HG03064 (cell line): ENCODE results near the gene KIRREL2.
"Not testable (repeated sequence)": the region's sequence is repeated elsewhere in the genome, so short reads cannot be mapped to it uniquely, and the experiment has no call there.

Experiments used
- ATAC-seq: cut with Tn5 transposase; IDR thresholded peaks from one replicate; pipeline ENCODE4 v1.9.1; 2021; ENCODE audit warnings: low read depth; ENCODE audit not compliant: unreplicated experiment

Gene KIRREL2

GRCh38 chr19:35895911-35896642, 39.4 kb downstream of the KIRREL2 start:
- no peak for ATAC-seq

GRCh38 chr19:35896643-35897040, 39.9 kb downstream of the KIRREL2 start:
- ATAC-seq = no peak

DNA sequence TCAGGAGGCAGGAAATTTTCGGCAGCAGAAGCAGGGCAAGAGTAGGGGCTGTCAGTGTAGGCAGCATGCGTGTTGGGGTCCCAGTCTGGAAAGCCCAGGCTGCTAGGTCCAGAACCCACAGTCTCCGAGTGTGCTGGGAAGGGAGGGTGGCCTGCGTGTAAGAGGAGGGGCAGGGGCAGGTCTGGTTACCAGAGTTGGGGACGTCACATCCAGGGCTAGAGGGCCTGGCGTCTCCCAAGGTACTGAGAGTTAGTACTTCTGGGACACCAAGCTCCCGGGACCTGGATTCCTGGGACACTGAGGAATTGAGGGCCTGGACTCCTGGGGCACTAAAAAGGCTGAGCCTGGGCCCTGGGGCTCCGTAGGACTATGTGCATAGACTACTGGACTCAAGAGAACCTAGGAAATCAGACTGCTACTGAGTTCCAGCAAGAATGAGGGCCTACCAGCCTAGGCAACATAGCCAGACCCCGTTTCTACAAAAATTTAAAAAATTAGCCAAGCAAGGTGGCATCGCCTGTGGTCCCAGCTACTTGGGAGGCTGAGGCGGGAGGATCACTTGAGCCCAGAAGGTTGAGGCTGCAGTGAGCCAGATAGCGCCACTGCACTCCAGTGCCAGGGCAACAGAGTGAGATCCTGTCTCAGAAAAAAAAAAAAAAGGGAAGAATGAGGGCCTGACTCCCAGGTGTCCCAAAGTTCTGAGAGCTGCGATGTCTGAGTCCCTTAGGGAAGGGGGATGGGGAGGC, 41.2 kb downstream of the KIRREL2 start:
- ATAC-seq = no peak

GRCh38 chr19:35898499-35898809, 41.7 kb downstream of the KIRREL2 start:
- ATAC-seq = no peak

GRCh38 chr19:35899547-35900214, 43.0 kb downstream of the KIRREL2 start:
- ATAC-seq = no peak

DNA sequence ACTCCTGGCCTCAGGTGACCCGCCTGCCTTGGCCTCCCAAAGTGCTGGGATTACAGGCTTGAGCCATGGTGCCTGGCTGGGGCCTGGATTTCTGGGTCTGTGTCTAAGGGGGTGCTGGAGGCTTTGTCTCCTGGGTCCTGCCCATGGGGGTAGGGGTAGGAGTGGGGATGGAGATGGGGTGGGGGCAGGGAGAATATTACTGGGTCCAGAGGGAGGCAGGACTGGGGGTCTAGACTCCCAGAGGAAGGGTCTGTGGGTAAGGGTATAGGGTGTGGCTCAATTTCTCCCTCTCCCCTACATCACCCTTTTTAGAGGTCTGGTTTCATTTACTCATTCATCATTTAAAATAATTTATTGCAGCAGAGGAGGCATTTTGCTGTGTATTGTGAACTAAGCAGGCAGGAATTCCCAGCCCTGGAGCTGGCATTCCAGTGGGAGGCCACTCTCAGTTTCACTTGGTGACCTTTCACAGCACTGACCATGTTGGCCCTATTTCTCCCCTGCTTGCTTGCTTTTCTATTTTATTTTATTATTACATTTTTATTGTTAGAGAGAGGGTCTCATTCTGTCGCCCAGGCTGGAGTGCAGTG, 44.4 kb downstream of the KIRREL2 start:
- ATAC-seq = no peak

DNA sequence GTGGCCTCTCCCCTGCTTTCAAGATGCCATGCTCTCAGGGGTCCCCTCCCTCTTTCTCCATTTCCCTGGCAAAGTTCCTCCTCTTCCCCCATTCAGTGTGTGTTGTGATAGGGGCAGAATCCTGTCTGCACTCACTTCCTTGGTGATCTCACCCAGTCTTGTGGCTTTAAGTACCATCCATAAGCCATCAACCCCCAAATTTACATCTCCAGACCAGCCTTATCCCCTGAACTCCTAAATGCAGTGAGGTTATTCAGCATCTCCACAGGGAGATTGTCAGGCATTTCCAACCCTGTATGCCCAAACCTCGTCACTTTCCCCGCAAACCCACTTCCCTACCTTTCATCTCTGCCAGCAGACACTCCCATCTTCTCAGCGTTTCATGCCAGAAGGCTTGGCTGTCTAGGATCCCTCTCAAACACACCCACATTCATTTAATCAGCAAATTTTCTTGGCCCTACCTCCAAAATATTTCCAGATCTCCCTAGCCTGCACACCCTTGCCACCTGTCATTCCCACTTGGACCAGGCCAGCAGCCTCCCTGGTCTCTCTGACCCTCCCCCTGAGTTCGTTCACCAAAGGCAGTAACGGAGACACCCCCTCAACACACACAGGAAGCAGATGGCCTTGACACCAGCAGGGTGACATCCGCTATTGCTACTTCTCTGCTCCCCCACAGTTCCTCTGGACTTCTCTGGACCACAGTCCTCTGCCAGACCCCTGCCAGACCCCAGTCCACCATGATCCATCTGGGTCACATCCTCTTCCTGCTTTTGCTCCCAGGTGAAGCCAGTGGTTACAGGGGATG, 45.3 kb downstream of the KIRREL2 start, which contains the start of gene HCST:
HCST (plus strand) TSS at position 676 of the 808 bp plus-strand sequence; CDS start at position 741, 65 bp downstream.
- no peak for ATAC-seq

DNA sequence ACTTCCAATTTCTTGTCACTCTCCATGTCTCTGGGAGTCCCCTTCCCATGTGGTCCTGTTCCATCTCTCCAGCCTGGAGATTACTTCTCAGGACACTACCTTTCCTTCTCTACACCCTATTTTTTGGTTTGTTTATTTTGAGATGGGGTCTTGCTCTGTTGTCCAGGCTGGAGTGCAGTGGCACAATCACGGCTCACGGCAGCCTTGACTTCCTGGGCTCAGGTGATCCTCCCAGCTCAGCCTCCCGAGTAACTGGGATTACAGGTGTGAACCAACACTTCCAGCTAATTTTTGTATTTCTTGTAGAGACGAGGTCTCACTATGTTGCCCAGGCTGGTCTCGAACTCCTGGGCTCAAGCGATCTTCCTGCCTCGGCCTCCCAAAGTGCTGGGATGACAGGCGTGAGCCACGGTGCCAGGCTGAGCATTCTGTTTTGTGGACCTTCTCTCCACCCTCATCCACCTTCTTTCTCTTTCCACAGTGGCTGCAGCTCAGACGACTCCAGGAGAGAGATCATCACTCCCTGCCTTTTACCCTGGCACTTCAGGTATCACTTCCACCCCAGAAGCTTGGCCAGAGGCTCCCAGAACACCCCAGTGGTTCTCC, 46.3 kb downstream of the KIRREL2 start:
- ATAC-seq = no peak

GRCh38 chr19:35903550-35904179, 47.0 kb downstream of the KIRREL2 start:
- peak; percentile 37 for ATAC-seq

DNA sequence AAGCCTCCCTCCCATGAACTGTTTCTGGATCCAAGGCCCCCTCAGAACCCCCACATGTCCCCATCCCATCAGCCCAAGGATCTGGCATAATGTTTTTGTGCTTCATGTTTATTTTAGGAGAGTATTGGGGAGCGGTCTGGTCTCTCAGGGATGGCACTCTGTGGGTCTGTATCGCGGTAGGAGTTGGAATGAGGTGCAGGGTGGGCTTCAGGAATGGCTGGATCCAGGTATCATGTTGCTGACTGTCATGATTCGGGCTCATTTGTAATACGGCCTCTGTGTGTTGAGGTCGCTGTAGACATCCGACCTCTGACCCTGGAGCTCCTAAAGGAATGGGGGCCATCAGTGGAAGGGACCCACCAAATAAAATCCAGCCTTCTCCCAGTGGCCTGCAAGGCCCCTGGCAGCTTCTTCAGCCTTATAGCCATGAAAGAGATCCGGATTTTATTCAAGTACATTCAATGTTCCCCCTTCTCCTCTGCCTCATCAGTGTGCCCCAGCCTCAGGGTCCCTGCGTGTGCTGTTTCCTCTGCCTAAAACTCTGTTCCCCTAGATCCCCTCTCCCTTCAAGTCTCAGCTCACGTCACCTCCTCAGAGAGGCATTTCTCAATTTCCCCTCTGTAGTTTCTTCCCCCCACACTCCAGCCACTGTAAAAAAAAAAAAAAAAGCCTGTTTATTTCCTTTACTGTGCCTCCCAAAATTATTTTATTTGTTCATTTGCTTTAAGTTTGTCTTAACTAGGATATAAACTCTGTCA, 47.8 kb downstream of the KIRREL2 start:
- no peak for ATAC-seq

GRCh38 chr19:35905178-35905727, 48.5 kb downstream of the KIRREL2 start:
- ATAC-seq = no peak

- ATAC-seq = no peak
Observed at GRCh38 chr19:35907377-35907745, 50.6 kb downstream of the KIRREL2 start.

DNA sequence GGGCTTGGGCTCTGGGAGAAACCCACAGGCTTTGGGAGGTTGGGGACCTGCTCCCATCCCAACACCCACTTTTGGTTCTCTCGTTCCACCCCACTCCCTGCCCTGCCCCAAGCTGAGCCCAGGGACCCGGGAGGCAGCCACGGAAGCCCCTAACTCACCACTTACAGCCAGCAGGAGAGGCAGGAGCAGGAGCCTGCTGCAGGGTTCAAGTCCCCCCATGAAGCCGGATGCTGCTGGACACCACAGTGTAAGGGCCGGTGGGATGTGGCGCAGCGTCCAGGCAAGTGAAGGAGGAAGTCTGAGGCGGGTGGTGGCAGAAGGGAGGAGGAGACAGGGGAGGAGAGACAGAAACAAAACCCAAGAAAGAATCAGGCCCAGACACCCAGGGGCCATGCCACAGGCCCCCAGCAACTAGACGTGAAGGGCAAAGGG, 51.3 kb downstream of the KIRREL2 start, which contains the start of gene TYROBP:
TYROBP (minus strand) TSS at position 286 of the 432 bp plus-strand sequence; CDS start at position 219, 67 bp downstream.
- ATAC-seq = no peak

DNA sequence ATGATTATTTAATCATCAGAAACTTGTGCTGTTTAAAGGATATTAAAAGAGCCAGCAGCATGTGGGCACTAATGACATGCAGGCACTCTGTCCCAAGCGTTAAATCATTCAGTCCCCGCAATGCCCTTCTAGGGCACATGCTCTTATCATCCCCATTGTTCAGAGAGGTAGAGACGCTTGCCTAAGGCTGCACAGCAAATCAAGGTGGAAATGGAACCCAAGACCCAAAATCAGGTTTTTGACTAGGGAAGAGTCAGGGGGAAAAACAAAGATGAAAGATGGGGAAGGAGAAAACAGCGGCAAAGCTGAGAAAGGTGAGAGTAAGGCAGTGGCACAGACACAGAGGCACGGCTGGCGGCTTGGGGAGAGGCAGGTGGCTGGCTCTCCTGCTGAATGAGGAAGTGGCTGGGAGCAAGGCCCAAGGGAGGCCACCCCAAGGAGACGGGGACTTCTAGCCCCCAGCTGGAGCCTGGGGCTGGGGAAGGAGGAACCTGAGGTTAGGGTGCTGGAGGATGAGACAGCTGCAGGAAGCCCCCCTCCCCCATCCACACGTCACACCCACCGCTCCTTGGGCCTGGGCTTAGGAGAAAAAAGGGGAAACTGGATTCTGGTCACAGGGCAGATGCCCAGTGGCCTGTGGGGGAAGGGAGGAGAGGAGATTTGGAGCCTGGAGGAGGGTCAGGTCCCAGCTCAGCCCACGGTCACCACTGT, 52.4 kb downstream of the KIRREL2 start:
- ATAC-seq = no peak

- ATAC-seq = no peak
Observed at GRCh38 chr19:35909684-35910035, 52.9 kb downstream of the KIRREL2 start.

- not testable (repeated sequence) for ATAC-seq
Observed at GRCh38 chr19:35910355-35910754, 53.6 kb downstream of the KIRREL2 start.

- no peak for ATAC-seq
Observed at GRCh38 chr19:35911173-35911572, 54.5 kb downstream of the KIRREL2 start.

DNA sequence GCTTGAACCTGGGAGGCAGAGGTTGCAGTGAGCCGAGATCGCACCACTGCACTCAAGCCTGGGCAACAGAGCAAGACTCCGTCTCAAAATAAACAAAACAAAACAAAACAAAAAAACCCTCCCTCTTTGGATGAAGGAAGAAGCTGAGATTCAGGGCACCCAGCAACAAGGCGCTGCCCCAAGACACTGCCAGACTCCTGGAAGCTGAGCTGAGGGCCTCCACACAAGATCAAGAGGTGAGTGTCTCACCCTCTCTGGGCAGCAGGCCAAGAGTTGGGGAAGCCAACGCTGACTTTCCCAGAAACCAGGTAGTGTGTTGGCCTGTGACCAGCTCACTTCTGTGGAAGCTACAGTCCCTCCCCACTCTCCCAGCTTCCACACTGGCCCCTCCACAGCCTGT, 55.1 kb downstream of the KIRREL2 start:
- ATAC-seq = no peak
